Activated naive CD4-positive, alpha-beta T cell treated with anti-CD3 and anti-CD28 coated beads, Interleukin-2, amount 10 ng/mL, durations not matched to agents 7 days and 5 days (primary cell): ENCODE results near the gene JUP.

Source experiments
- CTCF ChIA-PET: fragments of 350-600 bp; sonication (Branson Sonifier 250); formaldehyde crosslinking; loops from one replicate; lab custom pipeline; 2021; ENCODE audit warnings: antibody characterized with exemption; lab: Charles Lee
- DNase-seq: peaks from one replicate; pipeline ENCODE4 v3.0.0-alpha.2; 2020
- H3K27ac Mint-ChIP-seq: one replicate; pipeline ENCODE4 v1.8.0; 2021; ENCODE audit warnings: mild to moderate bottlenecking, moderate library complexity, mixed read lengths
- H3K27me3 Mint-ChIP-seq: one replicate; pipeline ENCODE4 v1.8.0; 2021; ENCODE audit warnings: mild to moderate bottlenecking, mixed read lengths
- H3K36me3 Mint-ChIP-seq: one replicate; pipeline ENCODE4 v1.8.0; 2021; ENCODE audit warnings: mixed read lengths
- H3K4me1 Mint-ChIP-seq: one replicate; pipeline ENCODE4 v1.8.0; 2021; ENCODE audit warnings: mixed read lengths
- H3K4me3 Mint-ChIP-seq: one replicate; pipeline ENCODE4 v1.8.0; 2021; ENCODE audit warnings: mild to moderate bottlenecking, moderate library complexity, mixed read lengths
- H3K9me3 Mint-ChIP-seq: one replicate; pipeline ENCODE4 v1.8.0; 2021; ENCODE audit warnings: mixed read lengths

The JUP gene

DNA sequence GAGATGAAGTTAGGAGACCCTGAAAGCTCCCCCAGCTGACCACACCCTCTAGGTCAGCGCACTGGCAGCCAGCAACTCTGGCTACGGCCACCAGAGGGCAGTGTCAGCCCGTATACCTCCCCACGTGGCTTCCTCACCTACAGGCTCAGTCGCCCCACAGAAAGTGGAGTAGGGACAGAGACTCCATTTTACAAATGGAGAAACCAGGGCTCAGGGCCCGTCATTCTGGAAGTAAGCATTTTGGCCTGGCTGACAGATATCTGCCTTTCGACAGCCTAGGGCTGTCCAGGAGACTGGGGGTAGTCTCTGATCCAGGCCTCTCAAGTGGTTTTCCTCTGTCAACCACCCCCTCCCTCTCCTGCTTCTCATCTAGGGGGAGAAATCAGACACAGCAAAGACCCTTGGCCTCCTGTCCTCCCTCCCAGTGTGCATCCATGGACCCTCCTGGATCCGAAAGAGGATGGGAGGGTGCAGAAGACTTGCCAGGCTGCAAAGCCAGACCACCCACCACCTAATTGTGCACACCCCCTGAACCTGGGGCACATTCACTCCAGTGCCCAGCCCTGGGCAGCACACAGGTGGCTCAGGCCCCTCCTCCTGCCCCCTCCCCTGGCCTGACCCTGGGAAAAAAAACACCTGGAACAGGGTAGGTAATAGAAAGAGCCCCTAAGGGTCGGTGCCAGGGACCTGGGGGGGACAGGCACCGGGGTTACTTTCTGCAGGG, 48.3 kb downstream of the JUP start:
- H3K27ac Mint-ChIP-seq: peak overlapping the region; percentile 56
- CTCF ChIA-PET: interaction anchor here (0.7 to 4.4 kb wide), 9 partner anchors 10 to 726 kb away, joined by 3 to 55 read pairs (median 5); partner anchors contain the start of gene P3H4

DNA sequence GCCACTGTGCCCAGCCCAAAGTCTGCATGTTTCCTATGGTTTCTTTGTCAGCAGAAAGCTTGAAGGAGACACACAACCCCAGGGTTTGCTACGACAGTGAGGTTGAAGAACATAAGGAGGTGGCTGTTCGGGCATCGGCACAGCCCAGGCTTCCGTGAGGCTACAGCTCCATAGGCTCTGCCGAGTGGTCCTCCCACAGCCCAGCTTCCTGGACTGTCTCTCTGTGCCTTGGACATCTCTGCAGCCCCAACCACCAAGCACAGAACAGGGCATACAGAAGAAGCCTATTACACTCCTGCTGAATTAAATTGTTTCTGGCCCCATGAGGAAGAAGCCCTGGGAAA, 48.9 kb downstream of the JUP start:
- CTCF ChIA-PET: interaction anchor here (0.7 to 4.4 kb wide), 10 partner anchors 10 to 726 kb away, joined by 3 to 55 read pairs (median 4); partner anchors contain the start of gene P3H4
- Mint-ChIP-seq H3K9me3 (no peaks in the 10 kb centered on the region), H3K27ac (peak overlapping the region; percentile 56), H3K27me3 (peaks cover 58% of the 10 kb centered on the region), H3K4me3 (no peak overlapping the region), H3K36me3 (no peaks in the 10 kb centered on the region), H3K4me1 (peaks cover 8% of the 10 kb centered on the region)
- no peak for DNase-seq

More for the DNA sequence above, 48.3 kb downstream of the JUP start:
- H3K9me3 Mint-ChIP-seq: no peaks in the 10 kb centered on the region
- DNase-seq: peak; percentile 86
- H3K27me3 Mint-ChIP-seq: peaks cover 52% of the 10 kb centered on the region
- no peak overlapping the region for H3K4me3 Mint-ChIP-seq
- H3K4me1 Mint-ChIP-seq: peaks cover 8% of the 10 kb centered on the region
- H3K36me3 Mint-ChIP-seq: no peaks in the 10 kb centered on the region

GRCh38 chr17:41736983-41737679, 49.4 kb downstream of the JUP start:
- Mint-ChIP-seq H3K4me1 (peaks cover 8% of the 10 kb centered on the region), H3K4me3 (no peak overlapping the region), H3K27me3 (peaks cover 63% of the 10 kb centered on the region), H3K9me3 (no peaks in the 10 kb centered on the region), H3K27ac (peak overlapping the region; percentile 56), H3K36me3 (no peaks in the 10 kb centered on the region)
- DNase-seq: no peak
- CTCF ChIA-PET: interaction anchor here (0.7 to 4.4 kb wide), 10 partner anchors 9 to 727 kb away, joined by 3 to 55 read pairs (median 4); partner anchors contain the start of gene P3H4

DNA sequence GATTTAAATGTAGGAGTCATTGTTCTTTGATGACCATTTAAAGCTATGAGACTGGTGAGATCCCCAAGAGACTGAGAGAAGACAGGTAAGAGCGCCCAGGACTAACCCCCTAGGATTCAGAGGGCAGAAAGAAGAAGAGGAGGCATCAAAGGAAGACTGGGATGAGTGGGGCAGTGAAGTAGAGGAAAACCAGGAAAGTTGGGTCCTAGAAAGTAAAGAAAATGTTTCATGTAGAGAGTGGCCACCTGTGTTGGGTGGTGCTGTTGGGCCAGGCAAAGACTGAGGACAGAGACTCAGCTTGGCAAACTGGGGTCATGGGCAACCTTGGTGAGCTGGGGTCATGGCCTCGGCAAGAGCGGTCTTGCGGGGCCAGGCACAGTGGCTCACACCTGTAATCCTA, 50.8 kb downstream of the JUP start:
- H3K27me3 Mint-ChIP-seq: peaks cover 74% of the 10 kb centered on the region
- no peaks in the 10 kb centered on the region for H3K9me3 Mint-ChIP-seq
- H3K4me1 Mint-ChIP-seq: peaks cover 8% of the 10 kb centered on the region
- DNase-seq: no peak
- H3K4me3 Mint-ChIP-seq: no peak overlapping the region
- CTCF ChIA-PET: interaction anchor here (1.1 to 4.4 kb wide), 3 partner anchors 8 to 229 kb away, joined by 3 to 55 read pairs (median 3); no protein-coding TSS in a partner anchor
- no peaks in the 10 kb centered on the region for H3K36me3 Mint-ChIP-seq
- H3K27ac Mint-ChIP-seq: no peak overlapping the region

DNA sequence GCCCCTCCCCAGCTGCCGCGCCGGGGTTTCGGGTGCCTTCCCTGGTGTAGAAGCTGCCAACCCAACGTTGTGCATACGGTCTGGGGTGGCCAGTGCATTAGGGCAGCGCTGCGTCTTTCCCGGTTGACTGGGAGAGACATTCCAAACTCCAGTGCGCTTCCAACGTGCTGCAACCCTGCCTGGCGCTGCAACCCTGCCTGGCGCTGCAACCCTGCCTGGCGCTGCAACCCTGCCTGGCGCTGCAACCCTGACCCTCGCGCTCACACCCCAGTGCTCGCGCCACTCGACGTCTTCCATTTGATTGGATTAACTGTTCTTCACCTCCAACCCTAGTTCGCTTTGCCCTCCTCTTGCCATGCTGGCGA, 51.6 kb downstream of the JUP start:
- H3K27ac Mint-ChIP-seq: no peak overlapping the region
- H3K27me3 Mint-ChIP-seq: peaks cover 82% of the 10 kb centered on the region
- CTCF ChIA-PET: interaction anchor here (1.0 to 4.4 kb wide), 4 partner anchors 8 to 66 kb away, joined by 3 to 55 read pairs (median 3); no protein-coding TSS in a partner anchor
- DNase-seq: no peak
- no peaks in the 10 kb centered on the region for H3K36me3 Mint-ChIP-seq
- no peak overlapping the region for H3K4me3 Mint-ChIP-seq
- peaks cover 8% of the 10 kb centered on the region for H3K4me1 Mint-ChIP-seq
- no peaks in the 10 kb centered on the region for H3K9me3 Mint-ChIP-seq

DNA sequence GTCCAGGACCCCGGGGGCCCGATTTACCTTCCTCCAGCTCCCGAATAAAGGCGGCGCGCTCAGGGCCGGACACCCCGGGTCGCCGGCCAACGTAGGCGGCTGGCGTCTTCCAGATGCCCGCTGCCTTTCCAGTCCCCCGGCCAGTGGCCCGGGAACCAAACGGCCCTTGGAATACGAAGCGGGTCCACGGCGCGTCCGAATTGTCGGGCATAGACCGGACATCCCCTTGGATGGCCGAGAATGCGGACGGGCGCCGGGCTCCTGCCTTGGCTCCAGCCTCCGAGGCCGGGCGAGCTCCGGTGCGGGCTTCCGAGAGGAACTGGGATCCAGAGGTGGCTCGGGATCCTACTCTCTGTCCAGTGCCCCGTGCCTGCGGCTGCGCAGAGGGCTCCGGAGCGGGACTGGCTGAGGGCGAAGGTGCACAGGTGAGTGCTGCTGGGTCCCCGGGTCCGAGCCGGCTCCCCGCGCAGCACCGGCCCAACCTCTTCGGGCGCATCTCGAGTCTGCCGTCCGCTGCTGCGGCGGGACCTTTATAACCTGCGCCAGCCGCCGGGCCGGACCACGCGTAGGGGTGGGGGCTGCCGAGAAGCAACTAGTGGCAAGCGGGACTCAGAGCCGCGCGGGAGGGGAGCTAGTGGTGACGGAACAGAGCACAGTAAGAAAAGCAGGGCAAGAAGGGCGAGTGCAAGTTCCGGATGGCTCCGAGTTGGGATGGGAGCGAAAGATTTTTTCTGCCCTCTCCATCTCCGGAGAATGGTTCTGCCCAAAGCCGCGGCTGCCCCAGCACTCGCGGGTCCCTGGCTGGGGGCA, 52.2 kb downstream of the JUP start, which contains the start of gene HAP1:
TSS of gene HAP1 (minus strand) at position 505 of the 810 bp plus-strand sequence. CDS start at position 496, 9 bp downstream.
- Mint-ChIP-seq H3K4me1 (peaks cover 8% of the 10 kb centered on the region), H3K4me3 (peak within 1 kb of the TSS; percentile 41), H3K9me3 (no peaks in the 10 kb centered on the region), H3K27ac (no peak within 1 kb of the TSS), H3K27me3 (peaks cover 87% of the 10 kb centered on the region), H3K36me3 (no peaks in the 10 kb centered on the region)
- DNase-seq: peak; percentile 35
- CTCF ChIA-PET: interaction anchor here (1.0 to 4.4 kb wide), 4 partner anchors 9 to 66 kb away, joined by 3 to 55 read pairs (median 3); no protein-coding TSS in a partner anchor

DNA sequence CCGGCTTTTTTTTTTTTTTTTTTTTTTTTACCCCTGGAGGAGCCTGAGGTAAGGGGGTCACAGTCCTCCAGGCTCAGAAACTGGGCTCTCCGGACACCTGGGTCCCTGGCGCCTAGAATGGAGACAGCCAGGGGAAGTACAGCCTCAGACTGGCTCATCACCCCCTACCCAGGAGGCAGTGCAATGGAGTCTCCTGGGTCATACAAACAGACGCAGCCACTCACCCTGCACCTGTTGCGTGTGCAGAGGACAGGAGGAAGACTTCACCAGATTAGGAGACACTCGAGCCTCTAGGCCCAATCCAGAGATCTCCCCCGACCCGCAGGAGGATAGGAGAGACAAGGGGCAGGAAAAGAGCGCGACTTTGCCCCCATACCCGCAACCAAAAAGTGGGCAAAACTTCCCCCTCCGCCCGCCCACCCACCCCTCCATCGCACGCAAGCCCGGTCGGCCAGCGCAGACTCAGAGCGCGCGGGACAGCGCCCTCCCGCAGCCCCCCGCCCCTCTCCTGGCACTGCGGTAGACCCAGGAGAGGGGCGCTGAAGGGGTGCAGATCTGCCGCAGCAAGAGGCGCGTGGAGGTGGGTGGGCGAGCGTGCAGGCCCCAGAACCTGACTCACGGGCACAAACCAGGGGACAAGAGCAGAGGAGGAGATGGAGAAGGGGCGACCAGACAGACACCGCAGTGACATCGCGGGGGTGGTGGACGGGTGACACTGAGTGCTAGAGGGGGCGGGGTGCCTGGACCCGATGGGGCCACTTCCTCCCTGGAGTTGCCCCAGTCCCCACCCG, 53.0 kb downstream of the JUP start:
- Mint-ChIP-seq H3K27me3 (peaks cover 90% of the 10 kb centered on the region), H3K27ac (no peak overlapping the region), H3K36me3 (no peaks in the 10 kb centered on the region), H3K4me3 (peak overlapping the region; percentile 41), H3K9me3 (no peaks in the 10 kb centered on the region), H3K4me1 (peaks cover 8% of the 10 kb centered on the region)
- no peak for DNase-seq
- CTCF ChIA-PET: no interaction called here

GRCh38 chr17:41731836-41732235, 54.7 kb downstream of the JUP start:
- CTCF ChIA-PET: interaction anchor here (1.1 to 1.4 kb wide), 3 partner anchors 10 to 57 kb away, joined by 3 to 5 read pairs (median 3); no protein-coding TSS in a partner anchor
- no peak for DNase-seq
- peaks cover 6% of the 10 kb centered on the region for H3K4me1 Mint-ChIP-seq
- no peaks in the 10 kb centered on the region for H3K9me3 Mint-ChIP-seq
- peaks cover 85% of the 10 kb centered on the region for H3K27me3 Mint-ChIP-seq
- no peak overlapping the region for H3K4me3 Mint-ChIP-seq
- no peaks in the 10 kb centered on the region for H3K36me3 Mint-ChIP-seq
- no peak overlapping the region for H3K27ac Mint-ChIP-seq

- H3K36me3 Mint-ChIP-seq: no peaks in the 10 kb centered on the region
- CTCF ChIA-PET: interaction anchor here (1.0 to 1.4 kb wide), 3 partner anchors 23 to 71 kb away, joined by 3 to 5 read pairs (median 3); no protein-coding TSS in a partner anchor
- no peak overlapping the region for H3K4me3 Mint-ChIP-seq
- H3K4me1 Mint-ChIP-seq: peaks cover 6% of the 10 kb centered on the region
- no peaks in the 10 kb centered on the region for H3K9me3 Mint-ChIP-seq
- H3K27me3 Mint-ChIP-seq: peaks cover 75% of the 10 kb centered on the region
- no peak for DNase-seq
- no peak overlapping the region for H3K27ac Mint-ChIP-seq
Measured at GRCh38 chr17:41730479-41730878, 56.0 kb downstream of the JUP start.

- no peak overlapping the region for H3K27ac Mint-ChIP-seq
- no peaks in the 10 kb centered on the region for H3K9me3 Mint-ChIP-seq
- CTCF ChIA-PET: interaction anchor here (2.1 kb wide), 1 partner anchor 10 kb away, joined by 5 read pairs; no protein-coding TSS in a partner anchor
- no peaks in the 10 kb centered on the region for H3K4me1 Mint-ChIP-seq
- no peak for DNase-seq
- H3K4me3 Mint-ChIP-seq: no peak overlapping the region
- peaks cover 55% of the 10 kb centered on the region for H3K27me3 Mint-ChIP-seq
- H3K36me3 Mint-ChIP-seq: no peaks in the 10 kb centered on the region
Measured at GRCh38 chr17:41728056-41728455, 58.5 kb downstream of the JUP start.

DNA sequence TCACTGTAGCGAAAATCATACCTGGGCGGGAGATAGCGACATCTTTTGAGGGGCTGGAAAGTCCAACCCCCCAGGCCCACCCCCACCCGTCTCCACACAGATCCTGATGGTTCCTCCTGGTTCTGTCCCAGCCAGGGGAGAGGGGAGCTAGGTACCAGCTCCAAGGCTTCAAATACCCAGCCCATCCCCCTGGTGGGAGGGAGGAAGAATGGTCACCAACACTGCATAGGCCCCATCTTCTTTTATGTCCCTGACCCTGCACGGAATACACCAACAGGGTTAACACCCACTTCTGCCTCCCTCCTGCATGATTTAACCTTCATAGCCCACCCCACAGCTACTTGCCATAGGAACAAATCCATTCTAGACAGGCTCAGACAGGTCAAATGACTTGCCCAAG, 61.4 kb downstream of the JUP start:
- Mint-ChIP-seq H3K36me3 (no peaks in the 10 kb centered on the region), H3K9me3 (no peaks in the 10 kb centered on the region), H3K4me1 (no peaks in the 10 kb centered on the region), H3K27me3 (peaks cover 31% of the 10 kb centered on the region), H3K4me3 (no peak overlapping the region), H3K27ac (no peak overlapping the region)
- DNase-seq: no peak
- CTCF ChIA-PET: interaction anchor here (1.1 to 1.3 kb wide), 3 partner anchors 9 to 62 kb away, joined by 3 read pairs; partner anchors contain the start of gene HAP1

DNA sequence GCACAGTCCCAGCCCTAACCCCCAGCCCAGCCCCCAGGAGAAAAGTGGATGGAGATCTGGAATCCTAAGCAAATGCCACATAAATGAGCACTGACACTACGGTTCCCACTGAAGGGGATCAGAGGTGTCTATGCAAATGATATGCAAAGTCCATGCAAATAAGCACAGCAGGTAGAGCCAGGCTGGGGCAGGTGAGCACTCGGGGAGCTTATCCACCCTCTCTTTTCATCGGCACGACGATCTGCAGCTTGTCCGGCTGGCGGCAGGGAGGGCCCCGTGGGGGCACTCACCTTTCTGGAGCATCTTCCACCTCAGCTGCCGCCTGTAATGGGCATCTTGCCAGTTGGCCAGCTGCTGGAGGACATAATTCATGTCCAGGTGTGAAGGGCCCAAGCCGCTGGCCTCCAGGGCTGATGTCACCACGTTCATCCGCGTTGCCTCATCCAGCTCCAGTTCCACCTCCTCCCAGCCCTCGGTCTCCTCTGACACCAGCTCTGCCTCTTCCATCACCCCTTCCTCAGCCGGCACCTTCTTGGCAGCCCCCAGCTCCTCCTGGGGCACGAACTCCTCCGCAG, 61.9 kb downstream of the JUP start:
- no peaks in the 10 kb centered on the region for H3K36me3 Mint-ChIP-seq
- CTCF ChIA-PET: interaction anchor here (1.1 to 1.3 kb wide), 4 partner anchors 8 to 62 kb away, joined by 3 read pairs; partner anchors contain the start of gene HAP1
- H3K9me3 Mint-ChIP-seq: no peaks in the 10 kb centered on the region
- H3K4me1 Mint-ChIP-seq: no peaks in the 10 kb centered on the region
- no peak overlapping the region for H3K27ac Mint-ChIP-seq
- H3K27me3 Mint-ChIP-seq: peaks cover 25% of the 10 kb centered on the region
- no peak for DNase-seq
- H3K4me3 Mint-ChIP-seq: no peak overlapping the region
